GM12872 (cell line): ENCODE results near the gene NEK6.

Source experiments
- TF ChIP-seq, protein P1 (sequence below): IDR thresholded peaks from 3 replicates; pipeline ENCODE4 v1.5.1; 2011; ENCODE audit warnings: low read depth, mild to moderate bottlenecking, low read length, moderate library complexity; ENCODE audit not compliant: insufficient read depth

Gene NEK6

DNA sequence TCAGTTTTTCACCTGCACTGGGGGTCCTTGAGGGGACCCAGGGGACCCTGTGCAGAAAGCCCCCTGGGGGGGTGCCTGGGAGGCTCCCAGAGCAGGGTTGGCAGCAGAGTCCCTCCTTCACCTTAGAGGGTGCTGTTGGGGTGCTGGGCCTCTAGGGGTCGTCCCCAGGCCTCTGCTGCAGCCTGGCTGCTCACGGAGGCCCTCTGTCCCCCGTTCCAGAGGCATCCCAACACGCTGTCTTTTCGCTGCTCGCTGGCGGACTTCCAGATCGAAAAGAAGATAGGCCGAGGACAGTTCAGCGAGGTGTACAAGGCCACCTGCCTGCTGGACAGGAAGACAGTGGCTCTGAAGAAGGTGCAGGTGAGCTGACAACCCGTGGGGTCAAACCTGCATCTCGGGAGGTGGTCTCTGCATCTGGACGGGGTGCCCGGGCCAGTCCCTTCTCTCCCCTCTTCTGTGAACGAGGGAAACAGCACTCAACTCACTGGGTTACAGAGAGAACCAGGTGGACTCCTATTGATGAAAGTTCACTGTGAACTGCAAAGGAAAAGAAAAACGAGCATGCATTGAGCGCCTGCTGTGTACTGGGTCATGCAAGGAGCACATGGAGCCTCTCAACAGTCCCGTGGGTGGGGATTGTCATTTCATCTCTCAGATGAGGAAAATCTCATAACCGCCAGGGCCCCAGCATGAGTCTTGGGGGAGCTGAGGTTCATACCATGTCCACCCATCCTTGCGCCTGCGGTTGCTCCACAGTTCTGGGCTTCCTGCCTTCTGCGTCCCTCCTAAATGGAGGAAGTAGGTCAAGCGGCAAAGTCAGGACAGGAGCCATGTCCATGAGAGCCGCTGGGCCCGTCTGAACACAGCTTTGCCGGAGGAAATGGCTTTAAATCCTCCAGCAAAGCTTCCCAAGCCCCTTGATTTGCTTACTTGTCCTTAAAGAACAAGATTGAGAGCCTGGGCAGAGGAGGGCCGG is 54.8 kb downstream of the NEK6 start:
- TF ChIP-seq, protein P1, sequence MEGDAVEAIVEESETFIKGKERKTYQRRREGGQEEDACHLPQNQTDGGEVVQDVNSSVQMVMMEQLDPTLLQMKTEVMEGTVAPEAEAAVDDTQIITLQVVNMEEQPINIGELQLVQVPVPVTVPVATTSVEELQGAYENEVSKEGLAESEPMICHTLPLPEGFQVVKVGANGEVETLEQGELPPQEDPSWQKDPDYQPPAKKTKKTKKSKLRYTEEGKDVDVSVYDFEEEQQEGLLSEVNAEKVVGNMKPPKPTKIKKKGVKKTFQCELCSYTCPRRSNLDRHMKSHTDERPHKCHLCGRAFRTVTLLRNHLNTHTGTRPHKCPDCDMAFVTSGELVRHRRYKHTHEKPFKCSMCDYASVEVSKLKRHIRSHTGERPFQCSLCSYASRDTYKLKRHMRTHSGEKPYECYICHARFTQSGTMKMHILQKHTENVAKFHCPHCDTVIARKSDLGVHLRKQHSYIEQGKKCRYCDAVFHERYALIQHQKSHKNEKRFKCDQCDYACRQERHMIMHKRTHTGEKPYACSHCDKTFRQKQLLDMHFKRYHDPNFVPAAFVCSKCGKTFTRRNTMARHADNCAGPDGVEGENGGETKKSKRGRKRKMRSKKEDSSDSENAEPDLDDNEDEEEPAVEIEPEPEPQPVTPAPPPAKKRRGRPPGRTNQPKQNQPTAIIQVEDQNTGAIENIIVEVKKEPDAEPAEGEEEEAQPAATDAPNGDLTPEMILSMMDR = peak; percentile 37; the same call in 2 of the 3 replicates

GRCh38 chr9:124313940-124314339 is 56.2 kb downstream of the NEK6 start:
- TF ChIP-seq, protein P1 = no peak

GRCh38 chr9:124315882-124316281 is 58.1 kb downstream of the NEK6 start:
- TF ChIP-seq, protein P1 = no peak

DNA sequence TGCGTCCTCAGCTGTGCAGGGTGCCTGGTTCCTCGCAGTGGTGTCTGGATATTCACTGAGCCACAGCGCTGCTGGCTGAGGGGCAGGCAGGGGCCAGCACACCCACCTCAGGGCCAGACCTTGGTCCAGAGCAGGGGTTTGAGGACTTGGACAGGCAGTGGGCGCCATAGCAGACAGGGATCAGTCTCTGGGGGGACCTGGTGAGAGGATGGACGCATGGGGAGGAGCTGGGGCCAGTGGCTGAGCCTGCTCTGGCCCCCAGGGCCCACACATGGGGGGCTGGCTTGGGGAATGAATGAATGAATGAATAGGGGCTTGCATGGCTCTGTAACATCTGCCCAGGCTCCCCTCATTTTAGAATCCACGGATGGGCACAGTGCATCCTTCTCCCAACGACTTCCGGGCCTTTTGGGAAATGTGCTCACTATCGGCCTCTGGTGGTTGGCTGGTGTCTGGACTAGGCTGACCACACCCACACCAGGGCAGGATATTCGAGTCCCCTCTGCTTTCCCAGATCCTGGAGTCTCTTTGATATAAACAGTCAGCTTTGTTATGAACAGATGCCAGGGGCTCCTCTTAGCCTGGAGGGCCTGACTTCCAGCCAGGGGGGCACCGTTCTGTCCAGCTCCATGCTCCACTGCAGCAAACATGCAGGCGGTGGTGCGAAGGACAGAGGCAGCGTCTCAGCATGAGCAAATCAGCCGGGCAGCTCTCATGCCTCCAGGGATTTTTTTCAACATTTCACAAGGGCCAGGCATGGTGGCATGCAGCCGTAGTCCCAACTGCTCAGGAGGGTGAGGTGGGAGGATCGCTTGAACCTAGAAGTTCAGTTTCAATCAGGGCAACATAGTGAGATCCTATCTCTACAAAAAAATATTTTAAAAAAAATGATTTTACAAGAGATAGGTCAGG is 62.6 kb downstream of the NEK6 start:
- TF ChIP-seq, protein P1 = peak; percentile 95

GRCh38 chr9:124321416-124321815 is 63.7 kb downstream of the NEK6 start:
- TF ChIP-seq, protein P1 = no peak

- TF ChIP-seq, protein P1 = no peak
Measured at GRCh38 chr9:124321935-124322334, 64.2 kb downstream of the NEK6 start.
